Naive thymus-derived CD4-positive, alpha-beta T cell (primary cell): ENCODE data around the gene SYNGR1. TPM values are rescaled to one million over a fixed set of nuclear protein-coding genes. Genes with fewer than 3 reads are reported as not detected.

Experiments used
- ATAC-seq: fragments of 150-1000 bp; cut with Tn5 transposase; 2 replicates; pipeline ENCODE4 v1.10.0; 2021; ENCODE audit warnings: mild to moderate bottlenecking, moderate library complexity
- CTCF ChIA-PET: fragments of 350-600 bp; sonication (Branson Sonifier 250); formaldehyde crosslinking; loops from one replicate; lab custom pipeline; 2021; ENCODE audit warnings: antibody characterized with exemption; lab: Charles Lee
- POLR2A ChIA-PET: fragments of 350-600 bp; sonication (Branson Sonifier 250); formaldehyde crosslinking; loops from one replicate; lab custom pipeline; 2021; ENCODE audit warnings: antibody characterized with exemption, inconsistent platforms; lab: Charles Lee
- DNase-seq, 9 donors: peaks; one replicate each; pipeline versions ENCODE4 v3.0.0 to v3.0.0-alpha.2; 2020 to 2022; ENCODE audit warnings: mixed read lengths in 1 of 9
- H3K27ac ChIP-seq: one replicate; pipeline ENCODE4 v1.7.0; 2013; ENCODE audit warnings: mild to moderate bottlenecking, low read depth, low read length, moderate library complexity
- H3K27me3 ChIP-seq, 2 donors: one replicate each; pipeline ENCODE4 v1.7.0; 2013; ENCODE audit warnings: low read length in 2 of 2, mild to moderate bottlenecking in 2 of 2, moderate library complexity in 2 of 2; ENCODE audit not compliant: control insufficient read depth in 2 of 2, insufficient read depth in 2 of 2
- H3K36me3 ChIP-seq, 3 experiments: 1 replicate in 2 of 3; 2 replicates in 1 of 3; pipeline ENCODE4 v1.7.0; 2013; ENCODE audit warnings: low read length in 3 of 3, mild to moderate bottlenecking in 3 of 3, moderate library complexity in 1 of 3; ENCODE audit not compliant: insufficient read depth in 3 of 3, control insufficient read depth in 2 of 3
- H3K4me1 ChIP-seq, 2 donors: one replicate each; pipeline ENCODE4 v1.7.0; 2013; ENCODE audit warnings: low read length in 2 of 2, mild to moderate bottlenecking in 2 of 2, moderate library complexity in 1 of 2; ENCODE audit not compliant: control insufficient read depth in 2 of 2, insufficient read depth in 2 of 2
- H3K4me3 ChIP-seq: 2 replicates; pipeline ENCODE4 v1.7.0; 2013; ENCODE audit warnings: mild to moderate bottlenecking, low read length
- H3K9me3 ChIP-seq, 3 experiments: 1 replicate in 2 of 3; 2 replicates in 1 of 3; pipeline ENCODE4 v1.7.0; 2013; ENCODE audit warnings: low read length in 3 of 3; ENCODE audit not compliant: control insufficient read depth in 2 of 3
- H3K27ac Mint-ChIP-seq, 9 donors: one replicate each; pipeline ENCODE4 v1.8.0; 2020 to 2022; ENCODE audit warnings: mixed read lengths in 9 of 9, mild to moderate bottlenecking in 8 of 9, moderate library complexity in 5 of 9, inconsistent platforms in 2 of 9
- H3K27me3 Mint-ChIP-seq, 5 donors: one replicate each; pipeline ENCODE4 v1.8.0; 2021 to 2022; ENCODE audit warnings: mixed read lengths in 5 of 5, mild to moderate bottlenecking in 1 of 5
- H3K36me3 Mint-ChIP-seq, 5 donors: one replicate each; pipeline ENCODE4 v1.8.0; 2020 to 2022; ENCODE audit warnings: mixed read lengths in 5 of 5, mild to moderate bottlenecking in 3 of 5, inconsistent platforms in 1 of 5
- H3K4me1 Mint-ChIP-seq, 7 donors: one replicate each; pipeline ENCODE4 v1.8.0; 2020 to 2022; ENCODE audit warnings: mixed read lengths in 7 of 7, mild to moderate bottlenecking in 3 of 7, inconsistent platforms in 1 of 7
- H3K4me3 Mint-ChIP-seq, 10 donors: one replicate each; pipeline ENCODE4 v1.8.0; 2020 to 2022; ENCODE audit warnings: mild to moderate bottlenecking in 10 of 10, mixed read lengths in 10 of 10, moderate library complexity in 6 of 10, inconsistent platforms in 2 of 10
- H3K9me3 Mint-ChIP-seq, 11 donors: one replicate each; pipeline ENCODE4 v1.8.0; 2020 to 2022; ENCODE audit warnings: mixed read lengths in 11 of 11, mild to moderate bottlenecking in 4 of 11, inconsistent platforms in 1 of 11, moderate library complexity in 1 of 11
- intact Hi-C, 2 donors: fragments of 100-400 bp; cut with micrococcal nuclease; formaldehyde crosslinking; loops; one replicate each; pipeline ENCODE4 v1.15.1; 2023
- polyA plus RNA-seq, 2 donors: library from polyadenylated mRNA; unstranded; fragments of 300-500 nt; fragmentation: Illumina TruSeq; gene quantifications; one replicate each; pipeline ENCODE4 v1.2.3, GENCODE V29; 2021
- total RNA-seq, 6 experiments: library from RNA in 5 of 6; stranded (reverse) in 5 of 6; gene quantifications; 1 replicate in 5 of 6; 2 replicates in 1 of 6; pipeline ENCODE4 v1.2.3 and lab custom pipeline; 2021 to 2026

The SYNGR1 gene
- total and polyA plus RNA-seq, 7 experiments from 2014 or later, result 0.12 to 7.0 (median 1.5) TPM

- peaks cover 0 to 3% of the 10 kb centered on the region in 2 donors for H3K4me1 ChIP-seq
- no peaks in the 10 kb centered on the region for H3K36me3 Mint-ChIP-seq
- H3K27ac ChIP-seq, result no peak overlapping the region
- POLR2A ChIA-PET, result interaction anchor here (0.6 to 1.8 kb wide), 2 partner anchors 25 to 55 kb away, joined by 4 read pairs; partner anchors contain the start of gene TAB1
- CTCF ChIA-PET, result interaction anchor here (0.6 to 4.4 kb wide), 4 partner anchors 10 to 594 kb away, joined by 3 to 20 read pairs (median 4); no protein-coding TSS in a partner anchor
- H3K9me3 Mint-ChIP-seq, result no peaks in the 10 kb centered on the region
- H3K27me3 Mint-ChIP-seq, result peaks cover 0 to 50% (median 4%) of the 10 kb centered on the region in 5 donors
- no peak overlapping the region for H3K27ac Mint-ChIP-seq
- ATAC-seq (no peak), DNase-seq (no peak)
- H3K36me3 ChIP-seq, result no peaks in the 10 kb centered on the region
- H3K4me1 Mint-ChIP-seq, result peaks cover 9 to 16% (median 11%) of the 10 kb centered on the region in 7 donors
- H3K9me3 ChIP-seq, result no peaks in the 10 kb centered on the region
- no peak overlapping the region for H3K4me3 ChIP-seq
- intact Hi-C loops, result loop anchor here in 1 of 2 donors (10.0 kb wide), 1 partner anchor 70 kb away; no protein-coding TSS in a partner anchor
- no peaks in the 10 kb centered on the region for H3K27me3 ChIP-seq
- no peak overlapping the region for H3K4me3 Mint-ChIP-seq
These were observed 4.6 kb upstream of the SYNGR1 start for GRCh38 chr22:39345231-39345630.

- DNase-seq, result no peak
- peak; percentile 38 for ATAC-seq
These were observed 784 bp upstream of the SYNGR1 start for GRCh38 chr22:39348909-39349505.

GRCh38 chr22:39349506-39349966 is 255 bp upstream of the SYNGR1 start:
- Mint-ChIP-seq H3K4me1 (peaks cover 0 to 14% (median 10%) of the 10 kb centered on the region in 7 donors), H3K27ac (peak overlapping the region in 6 of 9 donors; percentile 42 to 73 (median 57)), H3K4me3 (peak overlapping the region; percentile 75 to 92 (median 87)), H3K9me3 (no peaks in the 10 kb centered on the region), H3K36me3 (no peaks in the 10 kb centered on the region), H3K27me3 (peaks cover 0 to 49% (median 4%) of the 10 kb centered on the region in 5 donors)
- Histone ChIP-seq H3K36me3 (no peaks in the 10 kb centered on the region), H3K4me1 (peaks cover 0 to 3% of the 10 kb centered on the region in 2 donors), H3K4me3 (peak overlapping the region; percentile 40), H3K27me3 (no peaks in the 10 kb centered on the region), H3K27ac (no peak overlapping the region), H3K9me3 (no peaks in the 10 kb centered on the region)
- ChIA-PET POLR2A (interaction anchor here (0.5 to 2.2 kb wide), 9 partner anchors 15 to 207 kb away, joined by 3 to 16 read pairs (median 3); partner anchors contain the start of genes ATF4 and RPL3), CTCF (interaction anchor here (0.6 to 0.9 kb wide), 2 partner anchors 33 to 129 kb away, joined by 3 read pairs; no protein-coding TSS in a partner anchor)
- ATAC-seq (peak; percentile 78), DNase-seq (peak in 8 of 9 donors; percentile 15 to 49 (median 32))
- intact Hi-C loops, result loop anchor here in 1 of 2 donors (10.0 kb wide), 1 partner anchor 65 kb away; no protein-coding TSS in a partner anchor

More at GRCh38 chr22:39348909-39349505, 784 bp upstream of the SYNGR1 start:
- H3K36me3 ChIP-seq, result no peaks in the 10 kb centered on the region
- no peaks in the 10 kb centered on the region for H3K27me3 ChIP-seq
- Mint-ChIP-seq H3K4me3 (peak overlapping the region; percentile 75 to 92 (median 87)), H3K27ac (peak overlapping the region in 6 of 9 donors; percentile 22 to 67 (median 52)), H3K36me3 (no peaks in the 10 kb centered on the region), H3K27me3 (peaks cover 0 to 53% (median 4%) of the 10 kb centered on the region in 5 donors), H3K9me3 (no peaks in the 10 kb centered on the region), H3K4me1 (peaks cover 2 to 14% (median 10%) of the 10 kb centered on the region in 7 donors)
- POLR2A ChIA-PET, result interaction anchor here (0.5 to 2.2 kb wide), 9 partner anchors 15 to 206 kb away, joined by 3 to 16 read pairs (median 3); partner anchors contain the start of genes ATF4 and RPL3
- CTCF ChIA-PET, result interaction anchor here (0.6 to 0.9 kb wide), 2 partner anchors 33 to 129 kb away, joined by 3 read pairs; no protein-coding TSS in a partner anchor
- no peak overlapping the region for H3K27ac ChIP-seq
- H3K4me1 ChIP-seq, result peaks cover 0 to 3% of the 10 kb centered on the region in 2 donors
- peak overlapping the region; percentile 40 for H3K4me3 ChIP-seq
- intact Hi-C loops, result loop anchor here in 1 of 2 donors (10.0 kb wide), 1 partner anchor 66 kb away; no protein-coding TSS in a partner anchor
- no peaks in the 10 kb centered on the region for H3K9me3 ChIP-seq

- Mint-ChIP-seq H3K36me3 (no peaks in the 10 kb centered on the region), H3K4me1 (peaks cover 0 to 14% (median 10%) of the 10 kb centered on the region in 7 donors), H3K27ac (peak overlapping the region in 2 of 9 donors; percentile 41 to 62), H3K9me3 (no peaks in the 10 kb centered on the region), H3K27me3 (peaks cover 0 to 45% (median 4%) of the 10 kb centered on the region in 5 donors), H3K4me3 (peak overlapping the region; percentile 65 to 86 (median 79))
- ATAC-seq (no peak), DNase-seq (no peak)
- POLR2A ChIA-PET, result interaction anchor here (2.1 kb wide), 1 partner anchor 169 kb away, joined by 8 read pairs; the partner anchor contains the start of gene ATF4
- Histone ChIP-seq H3K9me3 (no peaks in the 10 kb centered on the region), H3K27ac (no peak overlapping the region), H3K4me1 (peaks cover 0 to 3% of the 10 kb centered on the region in 2 donors), H3K36me3 (no peaks in the 10 kb centered on the region), H3K27me3 (no peaks in the 10 kb centered on the region), H3K4me3 (no peak overlapping the region)
- intact Hi-C loops, result no loop called here
- CTCF ChIA-PET, result no interaction called here
These were observed 1.2 kb downstream of the SYNGR1 start for GRCh38 chr22:39350757-39351688.

GRCh38 chr22:39351689-39352214 is 2.0 kb downstream of the SYNGR1 start:
- peak overlapping the region in 9 of 10 donors; percentile 29 to 86 (median 60) for H3K4me3 Mint-ChIP-seq
- ATAC-seq (peak; percentile 46), DNase-seq (no peak)
- no peaks in the 10 kb centered on the region for H3K9me3 ChIP-seq
- H3K4me1 ChIP-seq, result peaks cover 0 to 3% of the 10 kb centered on the region in 2 donors
- H3K4me3 ChIP-seq, result no peak overlapping the region
- POLR2A ChIA-PET, result interaction anchor here (2.1 kb wide), 1 partner anchor 168 kb away, joined by 8 read pairs; the partner anchor contains the start of gene ATF4
- H3K27ac ChIP-seq, result no peak overlapping the region
- peak overlapping the region in 1 of 9 donors; percentile 56 for H3K27ac Mint-ChIP-seq
- H3K27me3 Mint-ChIP-seq, result peaks cover 0 to 41% (median 0%) of the 10 kb centered on the region in 5 donors
- CTCF ChIA-PET, result no interaction called here
- no peaks in the 10 kb centered on the region for H3K27me3 ChIP-seq
- intact Hi-C loops, result no loop called here
- H3K36me3 ChIP-seq, result no peaks in the 10 kb centered on the region
- H3K36me3 Mint-ChIP-seq, result no peaks in the 10 kb centered on the region
- no peaks in the 10 kb centered on the region for H3K9me3 Mint-ChIP-seq
- peaks cover 0 to 14% (median 10%) of the 10 kb centered on the region in 7 donors for H3K4me1 Mint-ChIP-seq
